ENCODE measurements around the gene RPL29. TPM values are rescaled to one million over a fixed set of nuclear protein-coding genes. Genes with fewer than 3 reads are reported as not detected.

Gene RPL29
- polyA plus RNA-seq, 1 experiment: 1,368 TPM

DNA sequence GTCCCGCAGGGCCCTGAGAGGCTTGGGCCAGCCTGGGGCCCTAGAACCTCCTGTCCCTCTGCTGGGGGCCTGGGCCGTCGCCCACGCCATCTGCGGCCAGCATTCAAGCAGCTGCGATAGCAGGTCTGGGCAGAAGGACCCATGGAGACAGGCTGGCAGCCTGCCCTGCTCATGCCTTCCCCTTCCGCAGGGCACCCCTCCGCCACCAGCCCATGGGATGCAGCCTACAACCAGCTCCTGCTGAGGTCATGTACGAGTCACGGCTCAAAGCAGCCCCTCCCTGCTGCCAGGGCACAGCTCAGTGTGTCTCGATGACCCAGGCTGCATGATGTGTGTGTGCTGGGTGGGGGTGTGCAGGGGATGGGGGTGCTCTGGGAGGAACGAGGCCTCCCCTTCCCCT, 32.9 kb upstream of the RPL29 start:
- Histone ChIP-seq H3K9me3 (ENCODE audit: control insufficient read depth, insufficient read depth, low read length) (peaks cover 8% of the 10 kb centered on the region; the same call in 1 of the 2 replicates), H3K4me3 (ENCODE audit: low read depth, low read length) (no peak overlapping the region), H3K27me3 (ENCODE audit: control insufficient read depth, insufficient read depth, low read length) (no peaks in the 10 kb centered on the region), H3K27ac (ENCODE audit: low read depth, low read length) (no peak overlapping the region)
- CTCF ChIA-PET: interaction anchor here (0.7 kb wide), 2 partner anchors 24 to 28 kb away, joined by 3 to 4 read pairs; no protein-coding TSS in a partner anchor
- TF ChIP-seq, protein P1, sequence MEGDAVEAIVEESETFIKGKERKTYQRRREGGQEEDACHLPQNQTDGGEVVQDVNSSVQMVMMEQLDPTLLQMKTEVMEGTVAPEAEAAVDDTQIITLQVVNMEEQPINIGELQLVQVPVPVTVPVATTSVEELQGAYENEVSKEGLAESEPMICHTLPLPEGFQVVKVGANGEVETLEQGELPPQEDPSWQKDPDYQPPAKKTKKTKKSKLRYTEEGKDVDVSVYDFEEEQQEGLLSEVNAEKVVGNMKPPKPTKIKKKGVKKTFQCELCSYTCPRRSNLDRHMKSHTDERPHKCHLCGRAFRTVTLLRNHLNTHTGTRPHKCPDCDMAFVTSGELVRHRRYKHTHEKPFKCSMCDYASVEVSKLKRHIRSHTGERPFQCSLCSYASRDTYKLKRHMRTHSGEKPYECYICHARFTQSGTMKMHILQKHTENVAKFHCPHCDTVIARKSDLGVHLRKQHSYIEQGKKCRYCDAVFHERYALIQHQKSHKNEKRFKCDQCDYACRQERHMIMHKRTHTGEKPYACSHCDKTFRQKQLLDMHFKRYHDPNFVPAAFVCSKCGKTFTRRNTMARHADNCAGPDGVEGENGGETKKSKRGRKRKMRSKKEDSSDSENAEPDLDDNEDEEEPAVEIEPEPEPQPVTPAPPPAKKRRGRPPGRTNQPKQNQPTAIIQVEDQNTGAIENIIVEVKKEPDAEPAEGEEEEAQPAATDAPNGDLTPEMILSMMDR (IDR thresholded peaks at IDR 0.05; ENCODE audit: low read depth, low read length): no peak
- DNase-seq (ENCODE audit: low read depth, low spot score): no peak
- POLR2A ChIA-PET: interaction anchor here (0.6 kb wide), 1 partner anchor 18 kb away, joined by 3 read pairs; no protein-coding TSS in a partner anchor

DNA sequence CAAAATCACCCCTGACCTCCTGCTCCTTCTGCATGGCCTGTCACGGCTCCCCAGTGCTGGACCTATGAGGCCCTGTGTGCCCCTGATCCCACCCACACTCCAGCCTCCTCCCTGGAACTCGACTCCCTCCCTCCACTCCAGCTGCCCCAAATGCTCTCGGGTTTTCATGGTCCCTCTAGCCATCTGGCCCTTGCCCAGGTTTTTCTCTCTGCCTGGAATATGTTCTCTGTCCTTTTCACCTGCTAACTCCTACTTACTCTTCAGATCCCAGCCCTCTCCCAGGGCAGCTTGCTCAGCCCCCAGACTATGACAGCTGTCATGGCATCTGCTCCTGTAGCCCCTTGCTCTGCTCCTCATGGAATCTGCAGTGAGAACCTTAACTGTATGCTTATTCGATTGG, 30.3 kb upstream of the RPL29 start:
- Histone ChIP-seq H3K27ac (ENCODE audit: low read depth, low read length) (no peak overlapping the region), H3K27me3 (ENCODE audit: control insufficient read depth, insufficient read depth, low read length) (no peaks in the 10 kb centered on the region), H3K4me3 (ENCODE audit: low read depth, low read length) (no peak overlapping the region), H3K9me3 (ENCODE audit: control insufficient read depth, insufficient read depth, low read length) (no peaks in the 10 kb centered on the region)
- POLR2A ChIA-PET: no interaction called here
- no peak for DNase-seq (ENCODE audit: low read depth, low spot score)
- CTCF ChIA-PET: no interaction called here
- TF ChIP-seq, protein P1 (IDR thresholded peaks at IDR 0.05; ENCODE audit: low read depth, low read length): no peak

DNA sequence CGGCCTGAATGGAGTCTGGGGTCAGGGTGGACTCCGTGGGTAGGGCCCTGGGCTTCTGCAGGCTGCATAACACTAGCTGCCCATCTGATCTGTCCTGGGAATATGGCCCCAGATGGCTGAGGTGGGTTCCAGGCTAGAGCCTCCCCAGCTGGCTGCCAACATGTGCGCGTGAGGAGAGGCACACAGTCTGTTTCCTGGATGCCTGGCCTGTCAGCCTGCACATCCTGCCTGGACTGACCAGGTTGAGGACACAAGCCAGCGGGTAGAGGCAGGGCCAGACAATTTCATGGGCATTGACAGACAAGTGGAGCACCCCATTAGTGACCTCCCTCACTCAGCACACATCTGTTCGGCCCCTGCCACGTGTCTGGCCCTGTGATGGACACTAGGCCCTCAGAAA, 29.8 kb upstream of the RPL29 start:
- H3K27me3 ChIP-seq (ENCODE audit: control insufficient read depth, insufficient read depth, low read length): no peaks in the 10 kb centered on the region
- no peak overlapping the region for H3K4me3 ChIP-seq (ENCODE audit: low read depth, low read length)
- DNase-seq (ENCODE audit: low read depth, low spot score): no peak
- no peaks in the 10 kb centered on the region for H3K9me3 ChIP-seq (ENCODE audit: control insufficient read depth, insufficient read depth, low read length)
- POLR2A ChIA-PET: no interaction called here
- CTCF ChIA-PET: interaction anchor here (0.9 kb wide), 1 partner anchor 195 kb away, joined by 3 read pairs; no protein-coding TSS in a partner anchor
- no peak overlapping the region for H3K27ac ChIP-seq (ENCODE audit: low read depth, low read length)
- TF ChIP-seq, protein P1 (IDR thresholded peaks at IDR 0.05; ENCODE audit: low read depth, low read length): no peak

DNA sequence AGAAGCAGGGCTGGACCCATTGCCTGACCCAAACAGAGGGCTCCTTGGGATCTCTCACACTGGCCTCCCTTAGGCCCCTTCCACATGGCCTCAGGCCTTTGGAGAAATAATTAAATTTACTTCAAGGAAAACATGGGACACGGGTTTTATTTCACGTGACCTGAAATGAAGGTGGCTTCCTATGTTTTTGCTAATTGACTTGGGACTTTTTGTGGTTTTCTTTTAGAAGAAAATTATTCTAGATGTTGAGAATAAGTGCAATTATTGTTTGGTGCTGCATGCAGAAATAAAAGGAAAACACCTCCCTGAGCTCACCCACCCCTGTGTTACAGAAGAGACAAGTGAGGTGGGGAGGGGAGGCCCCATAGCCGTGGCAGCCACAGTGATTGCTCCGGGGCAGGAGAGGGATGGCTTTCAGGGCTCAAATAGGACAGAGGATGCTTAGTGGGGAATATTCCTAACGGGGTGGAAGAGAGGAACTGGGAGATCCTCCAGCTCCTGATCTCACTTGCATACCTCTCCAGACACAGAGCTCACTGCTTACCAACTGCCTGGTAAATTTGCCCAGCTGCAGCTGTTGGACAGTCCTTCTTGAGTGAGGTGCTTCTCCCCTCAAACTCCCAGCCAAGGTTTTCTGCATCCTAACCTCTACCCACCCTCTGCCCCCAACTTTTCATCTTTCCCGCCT, 29.2 kb upstream of the RPL29 start:
- POLR2A ChIA-PET: no interaction called here
- CTCF ChIA-PET: interaction anchor here (0.9 kb wide), 1 partner anchor 196 kb away, joined by 3 read pairs; no protein-coding TSS in a partner anchor
- no peak for DNase-seq (ENCODE audit: low read depth, low spot score)
- Histone ChIP-seq H3K27ac (ENCODE audit: low read depth, low read length) (no peak overlapping the region), H3K4me3 (ENCODE audit: low read depth, low read length) (no peak overlapping the region), H3K27me3 (ENCODE audit: control insufficient read depth, insufficient read depth, low read length) (no peaks in the 10 kb centered on the region), H3K9me3 (ENCODE audit: control insufficient read depth, insufficient read depth, low read length) (no peaks in the 10 kb centered on the region)
- TF ChIP-seq, protein P1 (IDR thresholded peaks at IDR 0.05; ENCODE audit: low read depth, low read length): no peak

Measured in AG04450 (cell line).